H1 (cell line): ENCODE results near the gene ACLY.

Experiments used
- EZH2 ChIP-seq: fragments of 200-600 bp; sonication (generic); IDR thresholded peaks from 2 replicates; pipeline ENCODE4 v1.7.1; 2012; ENCODE audit warnings: low read depth, mild to moderate bottlenecking, moderate library complexity, low read length, inconsistent platforms; ENCODE audit not compliant: severe bottlenecking
- GTF2F1 ChIP-seq: IDR thresholded peaks from 2 replicates; pipeline ENCODE4 v1.6.1; 2012; ENCODE audit warnings: low read depth, low read length, improper control_type of control experiment, borderline replicate concordance
- POLR2A ChIP-seq, 2 experiments: IDR thresholded peaks; 1 replicate in 1 of 2; 2 replicates in 1 of 2; pipeline ENCODE4 v1.6.1; 2011; ENCODE audit warnings: low read depth in 2 of 2, low read length in 2 of 2, mild to moderate bottlenecking in 2 of 2; ENCODE audit errors: control extremely low read depth in 1 of 2
- POLR2AphosphoS5 ChIP-seq: IDR thresholded peaks from 2 replicates; pipeline ENCODE4 v1.6.1; 2011; ENCODE audit warnings: low read depth, low read length
- SRF ChIP-seq: IDR thresholded peaks from 2 replicates; pipeline ENCODE4 v1.6.1; 2011; ENCODE audit warnings: mild to moderate bottlenecking, low read depth, low read length, moderate library complexity
- SUZ12 ChIP-seq: fragments of 200-600 bp; sonication (generic); IDR thresholded peaks from 2 replicates; pipeline ENCODE4 v1.6.1; 2012; ENCODE audit warnings: mild to moderate bottlenecking, inconsistent platforms, low read length, moderate library complexity, mixed read lengths
- TAF1 ChIP-seq: IDR thresholded peaks from 2 replicates; pipeline ENCODE4 v1.6.1; 2011; ENCODE audit warnings: mild to moderate bottlenecking, low read depth, low read length
- TF ChIP-seq, protein P1 (sequence below): fragments of 300-600 bp; sonication (generic); IDR thresholded peaks from 2 replicates; pipeline ENCODE4 v1.7.1; 2012; ENCODE audit warnings: low read length, moderate library complexity, mild to moderate bottlenecking, inconsistent platforms; ENCODE audit not compliant: insufficient replicate concordance
- TF ChIP-seq, protein P2 (sequence below): IDR thresholded peaks from 2 replicates; pipeline ENCODE4 v1.6.1; 2012; ENCODE audit warnings: inconsistent platforms

DNA sequence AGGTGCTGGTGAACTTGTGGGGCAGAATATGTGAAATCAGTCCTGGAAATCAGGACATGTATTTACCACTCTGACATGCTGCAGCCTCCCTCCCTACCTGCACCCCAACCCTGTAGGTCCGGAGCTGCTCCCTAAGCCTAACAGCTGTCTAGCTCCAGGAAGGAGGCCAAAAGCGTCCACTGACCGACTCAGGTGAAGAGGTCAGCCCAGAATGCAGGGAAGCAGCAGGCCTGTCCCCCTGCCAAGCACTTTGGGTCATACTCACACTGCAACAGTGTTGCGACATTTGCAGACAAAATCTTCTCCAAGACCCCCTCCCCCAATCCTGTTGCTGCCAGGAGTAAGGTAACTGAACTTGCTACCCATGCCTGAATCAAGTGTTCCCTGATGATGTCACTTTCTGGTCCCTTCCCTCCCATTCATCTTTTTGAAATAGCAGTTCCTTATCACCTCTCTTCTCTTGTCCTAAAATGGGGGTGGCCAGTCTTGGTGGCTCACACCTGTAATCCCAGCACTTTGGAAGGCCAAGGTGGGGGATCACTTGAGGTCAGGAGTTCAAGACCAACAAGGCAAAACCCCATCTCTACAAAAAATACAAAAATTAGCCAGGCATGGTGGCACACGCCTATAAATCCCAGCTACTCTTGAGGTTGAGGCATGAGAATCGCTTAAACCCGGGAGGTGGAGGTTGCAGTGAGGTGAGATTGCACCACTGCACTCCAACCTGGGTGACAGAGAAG is 1.3 kb upstream of the ACLY start:
- no peak for TF ChIP-seq POLR2A (IDR thresholded peaks at IDR 0.05; ENCODE audit: control extremely low read depth in 1 of 2, low read depth in 2 of 2, low read length in 2 of 2)
- TF ChIP-seq, protein P1, sequence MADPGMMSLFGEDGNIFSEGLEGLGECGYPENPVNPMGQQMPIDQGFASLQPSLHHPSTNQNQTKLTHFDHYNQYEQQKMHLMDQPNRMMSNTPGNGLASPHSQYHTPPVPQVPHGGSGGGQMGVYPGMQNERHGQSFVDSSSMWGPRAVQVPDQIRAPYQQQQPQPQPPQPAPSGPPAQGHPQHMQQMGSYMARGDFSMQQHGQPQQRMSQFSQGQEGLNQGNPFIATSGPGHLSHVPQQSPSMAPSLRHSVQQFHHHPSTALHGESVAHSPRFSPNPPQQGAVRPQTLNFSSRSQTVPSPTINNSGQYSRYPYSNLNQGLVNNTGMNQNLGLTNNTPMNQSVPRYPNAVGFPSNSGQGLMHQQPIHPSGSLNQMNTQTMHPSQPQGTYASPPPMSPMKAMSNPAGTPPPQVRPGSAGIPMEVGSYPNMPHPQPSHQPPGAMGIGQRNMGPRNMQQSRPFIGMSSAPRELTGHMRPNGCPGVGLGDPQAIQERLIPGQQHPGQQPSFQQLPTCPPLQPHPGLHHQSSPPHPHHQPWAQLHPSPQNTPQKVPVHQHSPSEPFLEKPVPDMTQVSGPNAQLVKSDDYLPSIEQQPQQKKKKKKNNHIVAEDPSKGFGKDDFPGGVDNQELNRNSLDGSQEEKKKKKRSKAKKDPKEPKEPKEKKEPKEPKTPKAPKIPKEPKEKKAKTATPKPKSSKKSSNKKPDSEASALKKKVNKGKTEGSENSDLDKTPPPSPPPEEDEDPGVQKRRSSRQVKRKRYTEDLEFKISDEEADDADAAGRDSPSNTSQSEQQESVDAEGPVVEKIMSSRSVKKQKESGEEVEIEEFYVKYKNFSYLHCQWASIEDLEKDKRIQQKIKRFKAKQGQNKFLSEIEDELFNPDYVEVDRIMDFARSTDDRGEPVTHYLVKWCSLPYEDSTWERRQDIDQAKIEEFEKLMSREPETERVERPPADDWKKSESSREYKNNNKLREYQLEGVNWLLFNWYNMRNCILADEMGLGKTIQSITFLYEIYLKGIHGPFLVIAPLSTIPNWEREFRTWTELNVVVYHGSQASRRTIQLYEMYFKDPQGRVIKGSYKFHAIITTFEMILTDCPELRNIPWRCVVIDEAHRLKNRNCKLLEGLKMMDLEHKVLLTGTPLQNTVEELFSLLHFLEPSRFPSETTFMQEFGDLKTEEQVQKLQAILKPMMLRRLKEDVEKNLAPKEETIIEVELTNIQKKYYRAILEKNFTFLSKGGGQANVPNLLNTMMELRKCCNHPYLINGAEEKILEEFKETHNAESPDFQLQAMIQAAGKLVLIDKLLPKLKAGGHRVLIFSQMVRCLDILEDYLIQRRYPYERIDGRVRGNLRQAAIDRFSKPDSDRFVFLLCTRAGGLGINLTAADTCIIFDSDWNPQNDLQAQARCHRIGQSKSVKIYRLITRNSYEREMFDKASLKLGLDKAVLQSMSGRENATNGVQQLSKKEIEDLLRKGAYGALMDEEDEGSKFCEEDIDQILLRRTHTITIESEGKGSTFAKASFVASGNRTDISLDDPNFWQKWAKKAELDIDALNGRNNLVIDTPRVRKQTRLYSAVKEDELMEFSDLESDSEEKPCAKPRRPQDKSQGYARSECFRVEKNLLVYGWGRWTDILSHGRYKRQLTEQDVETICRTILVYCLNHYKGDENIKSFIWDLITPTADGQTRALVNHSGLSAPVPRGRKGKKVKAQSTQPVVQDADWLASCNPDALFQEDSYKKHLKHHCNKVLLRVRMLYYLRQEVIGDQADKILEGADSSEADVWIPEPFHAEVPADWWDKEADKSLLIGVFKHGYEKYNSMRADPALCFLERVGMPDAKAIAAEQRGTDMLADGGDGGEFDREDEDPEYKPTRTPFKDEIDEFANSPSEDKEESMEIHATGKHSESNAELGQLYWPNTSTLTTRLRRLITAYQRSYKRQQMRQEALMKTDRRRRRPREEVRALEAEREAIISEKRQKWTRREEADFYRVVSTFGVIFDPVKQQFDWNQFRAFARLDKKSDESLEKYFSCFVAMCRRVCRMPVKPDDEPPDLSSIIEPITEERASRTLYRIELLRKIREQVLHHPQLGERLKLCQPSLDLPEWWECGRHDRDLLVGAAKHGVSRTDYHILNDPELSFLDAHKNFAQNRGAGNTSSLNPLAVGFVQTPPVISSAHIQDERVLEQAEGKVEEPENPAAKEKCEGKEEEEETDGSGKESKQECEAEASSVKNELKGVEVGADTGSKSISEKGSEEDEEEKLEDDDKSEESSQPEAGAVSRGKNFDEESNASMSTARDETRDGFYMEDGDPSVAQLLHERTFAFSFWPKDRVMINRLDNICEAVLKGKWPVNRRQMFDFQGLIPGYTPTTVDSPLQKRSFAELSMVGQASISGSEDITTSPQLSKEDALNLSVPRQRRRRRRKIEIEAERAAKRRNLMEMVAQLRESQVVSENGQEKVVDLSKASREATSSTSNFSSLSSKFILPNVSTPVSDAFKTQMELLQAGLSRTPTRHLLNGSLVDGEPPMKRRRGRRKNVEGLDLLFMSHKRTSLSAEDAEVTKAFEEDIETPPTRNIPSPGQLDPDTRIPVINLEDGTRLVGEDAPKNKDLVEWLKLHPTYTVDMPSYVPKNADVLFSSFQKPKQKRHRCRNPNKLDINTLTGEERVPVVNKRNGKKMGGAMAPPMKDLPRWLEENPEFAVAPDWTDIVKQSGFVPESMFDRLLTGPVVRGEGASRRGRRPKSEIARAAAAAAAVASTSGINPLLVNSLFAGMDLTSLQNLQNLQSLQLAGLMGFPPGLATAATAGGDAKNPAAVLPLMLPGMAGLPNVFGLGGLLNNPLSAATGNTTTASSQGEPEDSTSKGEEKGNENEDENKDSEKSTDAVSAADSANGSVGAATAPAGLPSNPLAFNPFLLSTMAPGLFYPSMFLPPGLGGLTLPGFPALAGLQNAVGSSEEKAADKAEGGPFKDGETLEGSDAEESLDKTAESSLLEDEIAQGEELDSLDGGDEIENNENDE = no peak
- TF ChIP-seq EZH2 = no peak
- TF ChIP-seq, protein P2, sequence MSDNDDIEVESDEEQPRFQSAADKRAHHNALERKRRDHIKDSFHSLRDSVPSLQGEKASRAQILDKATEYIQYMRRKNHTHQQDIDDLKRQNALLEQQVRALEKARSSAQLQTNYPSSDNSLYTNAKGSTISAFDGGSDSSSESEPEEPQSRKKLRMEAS = no peak
- no peak for TF ChIP-seq SRF
- TF ChIP-seq GTF2F1 = no peak
- TF ChIP-seq TAF1 = no peak
- no peak for TF ChIP-seq SUZ12
- no peak for TF ChIP-seq POLR2AphosphoS5
